PFSK-1 (cell line): ENCODE results near the gene PITPNM1.

Experiments used
- FOXP2 ChIP-seq: optimal IDR thresholded peaks from 2 replicates; pipeline ENCODE3; 2011; ENCODE audit warnings: borderline replicate concordance, control low read depth, inconsistent platforms; ENCODE audit not compliant: insufficient read depth; ENCODE audit errors: extremely low read length, extremely low read depth
- POLR2AphosphoS5 ChIP-seq: IDR thresholded peaks from 2 replicates; pipeline ENCODE4 v1.6.1; 2012; ENCODE audit warnings: low read depth, mild to moderate bottlenecking, control low read depth, low read length, moderate library complexity
- REST ChIP-seq, 2 experiments: IDR thresholded peaks; 2 replicates each; pipeline versions ENCODE4 v1.6.1 to v1.8.0; 2011 to 2012; ENCODE audit warnings: low read depth in 2 of 2, low read length in 2 of 2, control low read depth in 1 of 2, inconsistent platforms in 1 of 2, mild to moderate bottlenecking in 1 of 2, moderate library complexity in 1 of 2; ENCODE audit not compliant: insufficient read depth in 1 of 2
- SIN3A ChIP-seq: IDR thresholded peaks from 2 replicates; pipeline ENCODE4 v1.6.1; 2012; ENCODE audit warnings: mild to moderate bottlenecking, low read length, moderate library complexity, borderline replicate concordance; ENCODE audit not compliant: insufficient read depth
- TAF1 ChIP-seq: IDR thresholded peaks from 2 replicates; pipeline ENCODE4 v1.6.1; 2012; ENCODE audit warnings: low read length, control low read depth, borderline replicate concordance; ENCODE audit not compliant: insufficient read depth

The PITPNM1 gene

GRCh38 chr11:67523556-67524479 lies 18.7 kb upstream of the PITPNM1 start:
- TF ChIP-seq FOXP2 (no peak), SIN3A (no peak), POLR2AphosphoS5 (no peak), REST (IDR thresholded peaks at IDR 0.05; ENCODE audit: insufficient read depth in 1 of 2, low read depth in 2 of 2, low read length in 2 of 2) (no peak), TAF1 (no peak)

- TF ChIP-seq FOXP2 (no peak), SIN3A (no peak), TAF1 (no peak), POLR2AphosphoS5 (no peak), REST (IDR thresholded peaks at IDR 0.05; ENCODE audit: insufficient read depth in 1 of 2, low read depth in 2 of 2, low read length in 2 of 2) (no peak)
Measured at GRCh38 chr11:67522844-67523555, 17.8 kb upstream of the PITPNM1 start, which contains the start of gene CABP2. TSS of gene CABP2 (minus strand) at chr11:67523446. CDS start at chr11:67523326, 120 bp downstream.

DNA sequence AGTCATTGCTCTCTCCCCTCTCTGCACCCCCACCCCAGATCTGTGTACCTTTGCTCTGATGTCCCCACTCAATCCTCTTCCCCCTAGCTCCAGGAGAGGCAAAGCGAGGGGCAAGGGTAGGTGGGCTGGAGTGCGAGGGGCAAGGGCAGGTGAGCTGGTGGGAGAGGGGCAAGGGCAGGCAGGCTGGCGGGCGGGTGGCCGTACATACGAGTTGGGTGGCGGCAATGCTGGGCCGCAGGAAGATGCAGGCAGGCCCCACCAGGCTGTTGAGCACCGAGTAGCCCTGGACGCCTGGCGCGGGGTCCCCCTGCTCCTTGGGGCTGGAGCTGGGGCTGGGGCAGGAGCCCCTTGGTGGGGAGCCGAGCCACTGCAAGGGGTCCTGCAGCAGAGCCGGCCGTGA lies 17.2 kb upstream of the PITPNM1 start:
- TF ChIP-seq REST (IDR thresholded peaks at IDR 0.05; ENCODE audit: insufficient read depth in 1 of 2, low read depth in 2 of 2, low read length in 2 of 2) (no peak), TAF1 (no peak), FOXP2 (no peak), SIN3A (no peak), POLR2AphosphoS5 (no peak)

DNA sequence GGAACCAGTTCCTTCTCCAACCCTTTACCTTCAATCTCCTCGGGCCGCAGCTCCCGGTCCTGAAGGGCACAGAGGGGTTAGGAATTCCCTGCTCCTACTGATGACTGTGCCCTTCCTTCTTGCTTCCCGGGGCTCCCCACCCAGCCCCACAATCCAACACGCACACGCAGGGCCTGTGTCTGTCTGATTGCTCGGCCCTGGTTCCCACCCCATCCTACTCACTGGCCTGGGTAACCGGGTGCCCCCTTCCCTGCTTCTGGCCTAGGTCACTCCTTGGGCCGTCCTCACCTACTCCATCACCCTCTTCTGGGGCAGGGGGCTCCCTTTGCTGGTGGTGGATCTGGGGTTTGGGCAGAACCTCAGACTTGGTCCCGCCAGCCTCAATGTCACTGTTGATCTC lies 16.8 kb upstream of the PITPNM1 start:
- TF ChIP-seq TAF1 (no peak), SIN3A (no peak), REST (IDR thresholded peaks at IDR 0.05; ENCODE audit: insufficient read depth in 1 of 2, low read depth in 2 of 2, low read length in 2 of 2) (no peak), POLR2AphosphoS5 (no peak), FOXP2 (no peak)
